ENCODE results near the gene SPOCK1.

SPOCK1 gene

GRCh38 chr5:137361280-137361679, 137.8 kb downstream of the SPOCK1 start:
- DNase-seq (ENCODE audit: low read depth): no peak

GRCh38 chr5:137360607-137361006, 138.5 kb downstream of the SPOCK1 start:
- DNase-seq (ENCODE audit: low read depth): no peak

GRCh38 chr5:137359941-137360340, 139.2 kb downstream of the SPOCK1 start:
- DNase-seq (ENCODE audit: low read depth): no peak

GRCh38 chr5:137357436-137357835, 141.7 kb downstream of the SPOCK1 start:
- no peak for DNase-seq (ENCODE audit: low read depth)

- no peak for DNase-seq (ENCODE audit: low read depth)
These were observed 143.0 kb downstream of the SPOCK1 start for GRCh38 chr5:137356127-137356526.

GRCh38 chr5:137355708-137356107, 143.4 kb downstream of the SPOCK1 start:
- no peak for DNase-seq (ENCODE audit: low read depth)

- DNase-seq (ENCODE audit: low read depth): no peak
These were observed 147.0 kb downstream of the SPOCK1 start for GRCh38 chr5:137352095-137352494.

GRCh38 chr5:137350791-137351190, 148.3 kb downstream of the SPOCK1 start:
- DNase-seq (ENCODE audit: low read depth): no peak

- DNase-seq (ENCODE audit: low read depth): no peak
These were observed 150.4 kb downstream of the SPOCK1 start for GRCh38 chr5:137348759-137349158.

GRCh38 chr5:137347865-137348264, 151.3 kb downstream of the SPOCK1 start:
- DNase-seq (ENCODE audit: low read depth): no peak

- no peak for DNase-seq (ENCODE audit: low read depth)
These were observed 152.8 kb downstream of the SPOCK1 start for GRCh38 chr5:137346281-137346680.

- no peak for DNase-seq (ENCODE audit: low read depth)
These were observed 153.7 kb downstream of the SPOCK1 start for GRCh38 chr5:137345396-137345795.

GRCh38 chr5:137344723-137345322, 154.3 kb downstream of the SPOCK1 start:
- no peak for DNase-seq (ENCODE audit: low read depth)

GRCh38 chr5:137344021-137344420, 155.1 kb downstream of the SPOCK1 start:
- DNase-seq (ENCODE audit: low read depth): no peak

GRCh38 chr5:137342764-137343163, 156.4 kb downstream of the SPOCK1 start:
- no peak for DNase-seq (ENCODE audit: low read depth)

GRCh38 chr5:137341831-137342230, 157.3 kb downstream of the SPOCK1 start:
- no peak for DNase-seq (ENCODE audit: low read depth)

GRCh38 chr5:137340881-137341280, 158.2 kb downstream of the SPOCK1 start:
- DNase-seq (ENCODE audit: low read depth): no peak

GRCh38 chr5:137336565-137337120, 162.5 kb downstream of the SPOCK1 start:
- DNase-seq (ENCODE audit: low read depth): no peak

GRCh38 chr5:137336161-137336560, 163.0 kb downstream of the SPOCK1 start:
- DNase-seq (ENCODE audit: low read depth): no peak

GRCh38 chr5:137335493-137335892, 163.6 kb downstream of the SPOCK1 start:
- DNase-seq (ENCODE audit: low read depth): no peak

GRCh38 chr5:137333928-137334327, 165.2 kb downstream of the SPOCK1 start:
- no peak for DNase-seq (ENCODE audit: low read depth)

GRCh38 chr5:137333475-137333874, 165.7 kb downstream of the SPOCK1 start:
- DNase-seq (ENCODE audit: low read depth): no peak

- DNase-seq (ENCODE audit: low read depth): no peak
These were observed 166.8 kb downstream of the SPOCK1 start for GRCh38 chr5:137332296-137332695.

- DNase-seq (ENCODE audit: low read depth): no peak
These were observed 169.4 kb downstream of the SPOCK1 start for GRCh38 chr5:137329586-137330296.

Data from stimulated activated CD8-positive, alpha-beta memory T cell treated with anti-CD3 and anti-CD28 coated beads, Interleukin-7, amount 100 ng/mL, for 24 hours (primary cell).